HG02970 (cell line): ENCODE results near the gene DSE.
"Not testable (repeated sequence)": the region's sequence is repeated elsewhere in the genome, so short reads cannot be mapped to it uniquely, and the experiment has no call there.

Experiments
- ATAC-seq: cut with Tn5 transposase; IDR thresholded peaks from one replicate; pipeline ENCODE4 v1.9.1; 2021; ENCODE audit warnings: mild to moderate bottlenecking, moderate library complexity, moderate number of reproducible peaks; ENCODE audit not compliant: unreplicated experiment, low FRiP score

DSE gene

DNA sequence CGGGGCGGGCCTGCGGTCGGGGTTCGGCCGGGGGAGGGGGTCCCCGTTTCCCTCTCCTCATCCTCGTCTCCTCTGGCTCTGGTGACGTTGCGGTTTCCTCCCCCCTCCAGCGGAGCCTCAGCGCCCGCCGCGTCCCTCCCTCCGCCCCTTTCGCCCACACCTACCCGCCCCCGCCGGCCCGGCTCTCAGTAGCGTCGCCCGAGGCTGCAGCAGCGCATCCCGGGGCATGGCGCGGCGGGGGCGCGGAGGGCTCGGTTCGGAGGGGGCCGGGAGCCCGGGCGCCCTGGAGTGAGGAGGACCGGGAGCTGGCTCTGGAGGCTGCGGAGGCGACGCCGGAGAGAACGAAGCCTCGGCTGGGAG is at the start of gene DSE:
DSE (plus strand) TSS at position 188 of the 360 bp plus-strand sequence. CDS start 28,304 bp downstream, outside the sequence.
- ATAC-seq: peak; percentile 73

DNA sequence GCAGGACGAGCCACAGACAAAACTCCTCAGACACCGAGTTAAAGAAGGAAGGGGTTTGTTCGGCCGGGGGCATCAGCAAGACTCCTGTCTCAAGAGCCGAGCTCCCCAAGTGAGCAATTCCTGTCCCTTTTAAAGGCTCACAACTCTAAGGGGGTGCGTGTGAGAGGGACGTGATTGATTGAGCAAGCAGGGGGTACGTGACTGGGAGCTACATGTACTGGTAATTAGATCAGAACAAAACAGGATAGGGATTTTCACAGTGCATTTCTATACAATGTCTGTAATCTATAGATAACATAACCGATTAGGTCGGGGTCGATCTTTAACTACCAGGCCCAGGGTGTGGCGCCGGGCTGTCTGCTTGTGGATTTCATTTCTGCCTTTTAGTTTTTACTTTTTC is 48.8 kb upstream of the DSE start:
- ATAC-seq: not testable (repeated sequence)

DNA sequence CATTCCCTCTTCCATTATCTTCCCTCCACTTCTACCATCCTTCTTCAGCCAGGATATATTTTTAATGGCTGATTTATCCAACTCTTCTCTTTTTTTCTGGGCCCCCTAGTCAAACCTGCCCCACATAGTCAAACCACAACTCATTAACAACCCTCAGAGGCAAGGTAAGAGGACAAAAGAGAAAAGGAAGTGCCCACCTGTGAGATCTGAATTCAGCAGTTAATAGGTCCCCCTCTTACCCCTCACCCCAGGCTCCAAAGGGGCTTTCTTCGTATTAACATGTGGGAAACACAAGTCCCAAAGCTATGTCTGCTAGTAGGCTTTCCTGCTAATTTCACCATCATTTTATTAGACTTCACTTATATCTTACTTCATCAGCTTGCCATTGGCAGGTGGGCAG is 46.9 kb upstream of the DSE start:
- no peak for ATAC-seq

DNA sequence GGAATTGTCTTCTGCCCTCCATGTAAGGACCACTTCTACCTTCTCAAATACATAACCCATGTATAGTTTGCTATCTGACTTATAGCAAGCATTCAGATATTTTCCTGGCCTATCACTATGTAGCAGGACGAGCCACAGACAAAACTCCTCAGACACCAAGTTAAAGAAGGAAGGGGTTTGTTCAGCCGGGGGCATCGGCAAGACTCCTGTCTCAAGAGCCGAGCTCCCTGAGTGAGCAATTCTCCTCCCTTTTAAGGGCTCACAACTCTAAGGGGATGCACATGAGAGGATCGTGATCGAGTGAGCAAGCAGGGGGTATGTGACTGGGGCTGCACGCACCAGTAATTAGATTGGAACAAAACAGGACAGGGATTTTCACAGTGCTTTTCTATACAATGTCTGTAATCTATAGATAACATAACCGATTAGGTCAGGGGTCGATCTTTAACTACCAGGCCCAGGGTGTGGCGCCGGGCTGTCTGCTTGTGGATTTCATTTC is 45.1 kb upstream of the DSE start:
- not testable (repeated sequence) for ATAC-seq

DNA sequence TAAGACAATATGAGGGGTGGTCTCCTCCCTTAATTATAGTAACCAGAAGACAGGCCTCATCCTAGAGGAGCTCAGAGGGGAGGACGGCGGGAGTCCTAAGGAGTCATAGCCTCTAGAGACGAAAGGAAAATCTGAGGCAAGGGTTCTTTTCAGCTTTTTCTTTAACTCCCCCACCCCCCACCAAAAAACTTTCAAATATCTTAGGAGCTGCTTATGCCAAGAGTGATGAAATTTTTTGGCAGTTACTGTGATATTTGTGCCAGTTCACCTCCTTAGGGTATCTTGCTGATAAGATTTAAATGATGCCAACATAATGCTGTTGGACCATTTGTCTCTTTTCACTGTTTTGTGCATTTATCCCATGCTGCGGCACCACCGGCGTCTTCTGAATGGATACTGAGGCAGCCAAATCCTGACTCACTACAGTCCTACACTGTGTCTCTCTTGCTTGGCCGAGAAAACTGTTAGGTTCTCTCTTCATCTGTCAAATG is 44.5 kb upstream of the DSE start:
- ATAC-seq: no peak

DNA sequence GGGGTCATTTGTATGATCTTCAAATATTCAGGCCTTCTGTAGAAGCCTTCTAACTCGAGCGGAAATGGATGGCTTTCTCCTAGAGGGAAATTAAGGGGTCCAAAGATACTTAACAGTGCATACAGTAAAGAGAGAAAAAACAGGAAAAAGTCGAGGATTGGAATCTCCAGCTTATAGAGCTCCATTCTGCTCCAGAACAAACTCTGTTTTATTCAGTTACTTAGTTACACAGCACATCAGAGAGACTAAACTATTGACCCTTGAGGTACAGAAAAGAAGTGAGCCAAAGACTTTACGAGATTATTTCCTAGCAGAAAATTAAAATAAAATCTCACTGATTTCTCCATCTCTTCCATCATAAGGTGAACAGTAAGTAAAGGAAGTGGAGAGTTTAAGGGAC is 43.8 kb upstream of the DSE start:
- ATAC-seq: no peak

DNA sequence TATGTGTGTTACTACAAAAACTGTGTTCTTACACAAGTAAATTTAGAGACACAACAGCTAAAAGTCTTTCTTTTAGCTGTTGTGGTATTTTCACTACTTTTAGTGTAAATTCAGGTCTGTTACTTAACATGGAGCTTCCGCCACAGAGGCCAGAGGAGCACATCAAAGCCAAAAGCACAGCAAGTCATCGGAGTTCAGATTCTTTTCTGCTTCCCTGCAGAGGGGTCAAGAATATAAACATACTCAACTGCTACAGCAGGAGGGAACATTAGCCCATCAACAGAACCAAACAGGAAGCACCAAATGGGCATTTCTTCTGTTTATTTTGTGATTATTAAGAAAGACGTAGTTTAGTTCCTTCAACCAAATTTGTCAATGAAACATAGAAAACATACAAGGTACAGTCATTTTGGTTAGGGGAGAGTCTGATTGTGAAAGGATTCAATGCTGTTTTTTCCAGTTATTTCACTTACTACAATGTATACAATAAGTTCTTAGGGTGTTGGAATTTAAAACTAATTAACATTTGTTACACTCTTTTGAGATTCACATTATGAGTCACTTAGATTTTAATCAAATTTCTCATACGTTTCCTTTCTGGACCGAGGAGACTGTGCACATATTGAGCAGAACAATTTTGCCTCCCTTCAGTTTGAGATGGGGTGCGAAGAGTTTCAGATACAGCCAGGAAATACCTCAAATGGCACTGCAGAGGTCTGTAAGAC is 42.8 kb upstream of the DSE start:
- no peak for ATAC-seq

DNA sequence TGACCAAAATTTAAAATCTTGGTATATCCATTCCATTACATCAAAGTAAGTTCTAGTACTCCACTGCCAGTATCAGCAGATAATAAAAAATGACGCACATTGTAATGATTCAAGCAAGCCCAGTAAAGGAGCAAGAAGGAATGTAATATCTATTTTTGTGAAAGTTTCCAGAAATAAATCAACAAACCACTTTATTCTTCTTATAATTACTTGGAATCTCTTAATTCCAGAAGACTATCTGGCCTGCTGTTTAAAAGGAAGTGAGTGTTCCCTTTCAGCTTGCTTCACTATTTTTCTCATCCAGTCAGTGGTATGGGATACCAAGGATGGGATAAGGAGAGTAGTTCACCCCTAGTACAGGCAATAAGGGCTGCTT is 42.2 kb upstream of the DSE start:
- no peak for ATAC-seq

DNA sequence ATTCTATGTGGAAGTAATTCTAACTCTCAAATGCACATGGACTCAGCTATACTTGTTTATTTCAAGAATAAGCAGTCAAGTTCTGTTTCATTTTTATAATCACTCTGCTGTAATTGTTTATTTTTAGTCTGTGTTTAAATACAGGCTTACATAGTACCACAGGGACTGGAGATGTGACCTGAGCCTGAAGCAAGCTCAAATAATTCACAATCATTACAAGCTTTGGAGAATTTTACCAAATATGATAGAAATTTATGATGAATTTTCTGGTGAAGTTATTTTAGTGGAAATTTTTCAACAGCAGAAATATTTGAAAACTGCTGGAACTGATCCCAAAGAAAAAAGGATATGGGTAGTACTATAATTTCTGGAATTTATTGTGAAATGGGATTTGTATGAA is 41.6 kb upstream of the DSE start:
- no peak for ATAC-seq

DNA sequence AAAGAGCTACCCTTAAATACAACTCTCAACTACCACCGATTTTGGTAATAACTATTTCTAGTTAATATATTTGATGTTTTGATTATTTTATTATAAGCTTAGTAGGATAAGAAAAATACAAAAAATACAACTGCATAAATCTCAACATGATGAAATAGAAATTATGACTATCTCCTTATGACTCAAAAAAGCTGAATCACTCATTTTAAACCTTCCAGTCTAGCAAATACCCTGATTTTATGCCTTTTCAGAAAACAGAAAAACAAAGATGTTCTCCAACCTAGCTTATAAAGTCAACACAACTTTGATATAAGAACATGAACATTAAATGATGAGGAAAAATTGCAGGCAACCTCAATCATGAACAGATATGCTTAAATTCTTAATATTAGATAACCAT is 40.2 kb upstream of the DSE start:
- ATAC-seq: no peak

DNA sequence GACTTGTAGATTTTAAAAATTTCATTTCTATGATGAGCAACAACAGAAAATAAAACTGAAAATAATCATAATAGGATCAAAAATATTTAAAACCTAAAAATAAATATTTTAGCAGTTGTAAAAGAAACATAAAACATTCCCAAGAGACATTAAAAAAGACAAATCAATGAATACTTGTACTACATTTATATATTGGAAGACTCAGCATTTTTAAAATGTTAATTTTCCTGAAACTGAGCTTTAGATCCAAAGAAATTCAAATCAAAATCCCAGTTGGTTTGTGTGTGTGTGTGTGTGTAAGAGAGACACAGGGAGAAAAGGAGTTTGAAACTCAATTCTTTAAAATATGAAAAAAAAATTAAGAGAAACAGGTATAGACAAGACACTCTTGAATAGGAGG is 38.7 kb upstream of the DSE start:
- no peak for ATAC-seq

DNA sequence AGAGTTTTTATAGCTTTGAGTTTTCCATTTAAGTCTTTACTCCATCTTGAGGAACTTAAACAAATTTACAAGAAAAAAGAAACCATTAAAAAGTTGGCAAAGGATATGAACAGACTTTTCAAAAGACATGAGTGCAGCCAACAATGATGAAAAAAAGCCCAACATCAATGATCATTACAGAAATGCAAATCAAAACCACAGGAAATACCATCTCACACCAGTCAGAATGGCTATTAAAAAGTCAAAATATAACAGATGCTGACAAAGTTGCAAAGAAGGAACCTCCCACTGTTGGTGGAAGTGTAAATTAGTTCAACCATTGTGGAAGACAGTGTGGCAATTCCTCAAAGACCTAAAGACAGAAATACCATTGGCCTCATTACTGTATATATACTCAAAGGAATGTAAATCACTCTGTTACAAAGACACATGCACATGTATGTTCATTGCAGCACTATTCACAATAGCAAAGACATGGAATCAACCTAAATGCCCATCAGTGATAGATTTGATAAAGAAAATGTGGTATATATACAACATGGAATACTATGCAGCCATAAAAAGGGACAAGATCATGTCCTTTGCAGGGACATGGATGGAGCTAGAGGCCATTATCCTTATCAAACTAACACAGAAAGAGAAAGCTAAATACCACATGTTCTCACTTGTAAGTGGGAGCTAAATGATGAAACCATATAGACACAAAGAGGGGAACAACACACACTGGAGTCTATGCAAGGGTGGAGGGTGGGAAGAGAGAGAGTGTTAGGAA is 35.9 kb upstream of the DSE start:
- ATAC-seq: not testable (repeated sequence)

DNA sequence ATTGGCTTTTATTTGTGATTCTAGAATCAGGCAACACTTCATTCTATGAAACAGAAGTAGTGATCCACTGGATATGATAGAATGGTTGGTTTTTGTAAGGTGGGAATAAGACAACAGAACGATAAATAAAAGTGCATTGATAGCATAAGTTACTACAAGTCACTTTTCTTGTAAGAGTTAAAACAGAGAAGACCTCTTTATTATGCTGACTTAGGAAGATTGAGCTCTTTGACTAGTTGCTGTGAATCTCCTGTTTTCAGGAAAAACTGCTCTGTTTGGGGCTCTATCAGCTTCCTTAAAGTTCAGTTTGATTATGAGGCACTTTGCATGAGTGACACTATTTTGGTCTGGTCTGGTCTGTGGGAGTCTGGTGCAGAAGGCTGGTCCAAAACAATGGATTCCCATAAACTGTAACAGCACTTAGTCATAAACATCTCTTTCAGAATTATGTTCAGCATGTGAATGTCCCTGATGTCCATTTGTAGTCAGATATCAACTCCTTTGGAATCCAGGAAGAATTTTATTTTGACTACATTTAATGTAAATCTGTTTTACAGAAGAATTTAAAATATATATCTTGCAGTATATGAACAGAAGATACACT is 35.0 kb upstream of the DSE start:
- ATAC-seq: no peak

DNA sequence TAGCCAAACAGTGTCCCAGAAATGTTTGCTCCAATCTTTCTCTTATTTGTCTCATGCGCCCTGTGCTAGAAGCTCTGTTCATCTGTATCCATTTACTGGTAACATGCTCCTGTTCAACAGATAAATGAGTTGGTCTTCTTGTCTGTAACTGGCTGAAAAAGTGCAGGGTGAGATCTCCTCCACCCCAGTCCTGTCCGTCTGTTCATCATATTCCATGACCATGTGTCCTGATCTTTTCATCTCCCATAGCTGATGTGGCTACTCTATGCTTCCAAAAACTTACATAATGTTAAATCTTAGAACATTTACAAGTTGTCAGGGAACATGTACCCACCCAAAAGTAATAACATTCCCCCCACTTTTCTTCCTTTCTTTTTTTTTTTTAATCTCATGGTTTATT is 31.8 kb upstream of the DSE start:
- ATAC-seq: no peak

DNA sequence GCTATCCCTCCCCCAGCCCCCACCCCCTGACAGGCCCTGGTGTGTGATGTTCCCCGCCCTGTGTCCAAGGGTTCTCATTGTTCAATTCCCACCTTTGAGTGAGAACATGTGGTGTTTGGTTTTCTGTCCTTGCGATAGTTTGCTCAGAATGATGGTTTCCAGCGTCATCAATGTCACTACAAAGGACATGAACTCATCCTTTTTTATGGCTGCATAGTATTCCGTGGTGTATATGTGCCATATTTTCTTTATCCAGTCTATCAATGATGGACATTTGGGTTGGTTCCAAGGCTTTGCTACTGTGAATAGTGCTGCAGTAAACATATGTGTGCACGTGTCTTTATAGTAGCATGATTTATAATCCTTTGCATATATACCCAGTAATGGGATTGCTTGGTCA is 30.1 kb upstream of the DSE start:
- not testable (repeated sequence) for ATAC-seq

DNA sequence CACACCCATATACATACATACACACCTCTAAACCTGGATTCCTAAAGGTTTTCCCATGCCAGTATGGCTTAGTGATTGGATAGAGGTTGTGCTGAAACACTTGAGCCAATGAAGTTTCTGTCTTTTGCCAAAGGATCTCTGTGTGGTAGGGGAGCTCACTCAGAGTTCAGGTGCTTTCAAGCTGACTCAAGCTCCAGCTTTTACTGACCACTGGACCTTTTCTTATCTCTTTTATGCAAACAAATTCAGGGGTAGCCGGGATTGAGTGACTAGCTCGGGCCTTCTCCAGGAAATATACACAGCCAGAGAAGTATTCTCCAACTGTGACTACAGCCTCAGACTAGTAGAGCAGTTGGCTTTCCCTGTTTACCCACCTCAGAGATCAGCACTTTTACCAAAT is 21.5 kb upstream of the DSE start:
- ATAC-seq: no peak

DNA sequence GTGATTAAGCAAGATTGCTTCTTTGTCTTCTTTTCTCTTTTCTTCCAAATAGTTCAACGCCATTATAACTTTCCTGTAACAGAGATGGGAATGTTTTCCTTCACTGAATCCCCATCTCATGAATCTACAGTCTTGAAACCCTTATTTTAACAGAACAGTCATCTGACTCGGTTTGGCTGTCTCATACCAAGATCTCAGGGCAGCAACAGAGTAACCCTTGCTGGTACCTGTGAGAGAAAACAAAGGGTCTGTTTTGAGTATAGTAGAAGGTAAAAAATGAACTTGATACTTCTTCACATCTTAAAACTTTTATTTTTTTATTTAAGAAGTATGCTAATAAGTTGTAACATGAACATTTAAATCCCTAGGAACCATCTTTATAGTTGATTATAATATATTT is 19.6 kb upstream of the DSE start:
- ATAC-seq: no peak

DNA sequence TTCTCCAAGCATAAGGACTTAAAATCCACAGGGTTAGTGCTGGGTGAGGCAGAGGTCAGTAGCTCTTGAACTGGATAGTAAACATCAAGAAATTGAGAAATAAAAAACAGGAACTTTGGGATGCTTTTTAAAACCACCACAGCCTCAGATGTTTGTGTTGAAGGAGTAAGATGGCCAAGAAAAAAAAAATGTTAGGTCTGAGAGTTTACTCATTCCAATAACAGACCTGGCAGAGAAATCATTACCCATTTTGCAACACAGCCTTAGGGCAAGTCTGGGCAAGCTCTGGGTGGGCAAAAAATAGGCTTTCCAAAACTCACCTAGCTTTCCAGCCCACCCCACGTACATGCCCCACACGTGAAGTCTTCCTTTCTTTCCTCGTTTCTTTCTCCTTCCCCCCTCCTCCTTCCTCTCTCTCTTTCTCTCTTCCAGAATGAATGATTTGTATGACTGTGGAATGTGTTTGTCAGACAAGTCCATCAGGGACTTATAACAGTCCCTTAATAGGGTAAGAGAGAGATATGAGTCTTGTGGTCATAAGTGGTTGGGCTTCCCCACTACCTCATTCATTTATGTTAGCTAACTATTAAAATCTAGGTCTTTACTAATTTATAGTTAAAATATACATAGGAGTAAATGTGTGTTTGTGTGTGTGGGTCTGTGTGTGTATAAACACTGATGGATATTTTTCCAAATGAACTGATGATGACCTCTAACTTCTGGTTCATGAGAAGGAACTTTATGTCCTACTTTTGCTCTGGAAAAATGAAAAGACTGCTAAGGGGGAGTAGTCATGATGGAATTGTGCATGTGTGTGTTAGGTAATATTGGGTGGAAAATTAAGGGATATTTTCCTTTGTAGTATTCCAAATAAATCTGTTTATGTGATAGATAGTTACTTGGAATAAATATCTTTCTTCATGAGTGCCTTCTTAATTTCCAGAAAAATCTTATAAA is 18.0 kb upstream of the DSE start:
- peak; percentile 55 for ATAC-seq

DNA sequence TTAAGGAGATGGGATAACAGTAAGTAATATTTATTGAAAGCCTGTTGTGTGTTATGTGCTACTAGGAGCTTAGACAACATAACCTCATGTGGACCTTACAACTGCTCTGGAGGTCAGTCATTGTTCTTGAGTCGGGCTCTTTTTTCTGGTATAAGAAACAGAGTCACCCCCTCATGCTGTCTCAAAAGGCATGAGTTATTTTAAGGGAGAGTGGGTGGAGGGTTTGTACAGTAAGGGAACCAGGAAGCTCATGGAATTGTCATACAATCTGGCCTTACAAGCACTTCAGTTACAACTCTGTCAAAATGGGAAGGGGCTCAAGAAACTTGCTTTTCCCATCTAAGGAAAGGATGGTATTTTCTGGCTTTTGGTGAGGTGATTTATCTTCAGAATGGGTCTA is 16.5 kb upstream of the DSE start:
- ATAC-seq: no peak

DNA sequence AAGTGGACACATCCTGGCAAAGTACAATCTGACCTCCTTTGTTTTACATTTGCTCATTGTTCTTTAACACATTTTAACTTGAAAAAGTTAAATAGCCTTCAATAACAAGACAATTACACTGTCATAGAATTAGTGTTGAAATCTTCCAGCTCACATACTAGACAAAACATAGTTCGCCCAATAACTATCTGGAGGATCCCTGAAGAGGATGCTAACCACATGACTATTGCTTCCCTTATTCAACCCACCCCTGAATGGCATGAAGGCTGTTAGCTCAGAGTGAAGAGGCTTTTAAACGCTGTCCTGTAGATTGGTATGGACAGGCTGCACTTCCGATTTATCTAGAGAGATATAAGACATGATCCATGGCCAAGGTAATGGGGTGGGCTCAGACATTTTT is 15.0 kb upstream of the DSE start:
- no peak for ATAC-seq
